HG03039 (cell line): ENCODE results near the gene RASD2.

Experiments used
- ATAC-seq: cut with Tn5 transposase; IDR thresholded peaks from one replicate; pipeline ENCODE4 v1.9.1; 2021; ENCODE audit warnings: mild to moderate bottlenecking, moderate library complexity; ENCODE audit not compliant: unreplicated experiment

The RASD2 gene

GRCh38 chr22:35539487-35539886, 1.1 kb upstream of the RASD2 start:
- no peak for ATAC-seq

GRCh38 chr22:35539910-35540594, 579 bp upstream of the RASD2 start:
- no peak for ATAC-seq

- ATAC-seq: no peak
Measured at GRCh38 chr22:35541254-35541748, 670 bp downstream of the RASD2 start.

- ATAC-seq: no peak
Measured at GRCh38 chr22:35542157-35542938, 1.7 kb downstream of the RASD2 start.

GRCh38 chr22:35542939-35543516, 2.4 kb downstream of the RASD2 start:
- ATAC-seq: no peak

GRCh38 chr22:35543702-35544101, 3.1 kb downstream of the RASD2 start:
- no peak for ATAC-seq

- ATAC-seq: no peak
Measured at GRCh38 chr22:35544189-35544588, 3.6 kb downstream of the RASD2 start.

- ATAC-seq: no peak
Measured at GRCh38 chr22:35544827-35545226, 4.2 kb downstream of the RASD2 start.

GRCh38 chr22:35546886-35547285, 6.3 kb downstream of the RASD2 start:
- no peak for ATAC-seq

- ATAC-seq: no peak
Measured at GRCh38 chr22:35547987-35548721, 7.5 kb downstream of the RASD2 start.

GRCh38 chr22:35548722-35549112, 8.1 kb downstream of the RASD2 start:
- ATAC-seq: no peak

- ATAC-seq: no peak
Measured at GRCh38 chr22:35549328-35549727, 8.7 kb downstream of the RASD2 start.

- ATAC-seq: no peak
Measured at GRCh38 chr22:35551549-35552177, 11.0 kb downstream of the RASD2 start.

GRCh38 chr22:35552196-35552842, 11.7 kb downstream of the RASD2 start:
- ATAC-seq: no peak

GRCh38 chr22:35552846-35553245, 12.2 kb downstream of the RASD2 start:
- ATAC-seq: no peak

- ATAC-seq: no peak
Measured at GRCh38 chr22:35553341-35553740, 12.7 kb downstream of the RASD2 start.

- no peak for ATAC-seq
Measured at GRCh38 chr22:35554297-35554845, 13.7 kb downstream of the RASD2 start.

- no peak for ATAC-seq
Measured at GRCh38 chr22:35555483-35555890, 14.9 kb downstream of the RASD2 start.

GRCh38 chr22:35555946-35556547, 15.4 kb downstream of the RASD2 start:
- no peak for ATAC-seq

GRCh38 chr22:35556666-35557065, 16.0 kb downstream of the RASD2 start:
- ATAC-seq: no peak
